Measurements from ENCODE around the gene POU6F2.

The POU6F2 gene

DNA sequence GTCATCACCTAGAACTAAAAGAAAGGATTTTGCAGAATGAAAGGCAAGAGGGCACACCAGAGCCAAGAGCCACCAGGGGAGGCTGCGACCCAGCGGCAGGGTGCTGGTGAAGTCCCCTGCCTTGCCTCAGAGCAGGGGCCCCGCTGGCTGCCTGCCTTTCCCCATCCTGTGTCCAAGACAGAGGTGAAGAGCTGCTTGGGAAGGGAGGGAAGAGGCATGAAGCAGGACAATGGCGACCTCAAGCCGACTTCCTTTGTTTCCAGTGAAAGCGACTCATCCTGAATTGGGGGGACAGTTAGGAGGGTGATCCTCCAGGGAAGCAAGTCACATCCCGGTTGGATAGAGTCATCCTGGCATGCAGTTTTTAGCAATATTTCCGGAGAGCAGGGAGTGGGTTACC is 333.0 kb downstream of the POU6F2 start:
- DNase-seq = peak; percentile 54

DNA sequence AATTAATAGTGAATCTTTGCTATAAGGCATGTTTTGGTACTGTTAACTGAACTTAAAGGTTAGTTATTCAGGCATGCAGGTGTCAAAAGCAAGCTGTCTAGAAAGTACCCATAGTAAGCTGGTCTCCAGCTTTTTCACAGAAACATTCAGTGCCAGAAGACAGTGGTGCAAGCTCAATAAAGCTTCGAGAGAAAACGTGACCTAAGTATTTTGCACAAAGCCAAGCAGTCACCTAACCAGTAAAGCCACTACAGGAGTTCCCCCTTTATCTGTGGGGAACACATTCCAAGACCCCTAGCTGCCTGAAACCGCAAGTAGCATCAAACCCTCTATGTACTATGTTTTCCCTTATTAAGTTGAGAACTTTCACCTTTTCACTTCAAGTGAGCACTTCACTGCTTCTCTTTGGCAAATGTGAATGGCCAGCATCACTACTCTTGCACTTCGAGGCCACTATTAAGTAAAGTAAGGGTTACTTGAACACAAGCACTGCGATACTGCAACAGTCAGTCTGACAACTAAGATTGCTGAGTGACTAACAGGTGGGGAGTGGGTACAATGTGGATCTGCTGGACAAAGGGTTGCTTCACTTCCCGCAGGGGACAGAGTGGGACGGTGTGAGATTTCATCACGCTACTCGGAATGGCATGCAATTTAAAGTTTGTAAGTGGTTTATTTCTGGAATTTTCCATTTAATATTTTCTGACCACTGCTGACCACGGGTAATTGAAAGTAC is 334.7 kb downstream of the POU6F2 start:
- no peak for DNase-seq

DNA sequence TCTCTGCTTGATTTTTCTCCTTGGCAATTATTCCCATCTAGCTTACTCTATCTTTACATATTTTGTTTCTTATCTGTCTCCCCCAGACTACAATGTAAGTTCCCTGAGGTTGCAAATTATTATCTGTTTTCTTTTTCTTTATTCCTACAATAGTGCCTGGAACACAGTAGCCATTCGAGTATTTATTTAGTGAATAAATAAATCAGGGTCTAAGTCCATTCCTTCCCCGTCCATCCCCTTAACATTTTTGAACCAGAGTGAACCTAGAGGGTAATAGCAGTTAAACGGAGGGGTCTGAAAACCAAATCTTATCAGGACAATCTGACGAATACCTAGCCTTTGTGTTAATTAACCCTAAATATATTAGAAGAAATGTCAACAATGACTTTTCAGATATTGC is 335.7 kb downstream of the POU6F2 start:
- DNase-seq = no peak

DNA sequence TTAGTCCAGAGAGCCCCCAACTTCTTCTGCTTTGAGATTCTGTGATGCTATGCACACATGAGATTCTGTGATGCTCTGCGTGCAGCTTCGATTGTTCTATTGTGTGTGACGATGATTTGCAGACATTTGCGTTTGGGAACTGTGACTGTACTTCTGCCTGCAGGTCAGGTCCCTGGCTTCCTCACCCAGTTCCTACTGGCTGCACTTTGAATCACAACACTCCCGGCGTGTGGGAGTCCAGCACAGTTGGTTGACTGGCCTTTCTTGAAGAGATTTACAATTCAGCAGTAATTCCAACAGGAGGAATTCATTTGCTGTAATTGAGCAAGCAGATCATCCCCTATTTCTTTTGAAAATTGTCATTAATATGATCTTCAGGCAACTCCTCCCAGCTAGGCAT is 336.3 kb downstream of the POU6F2 start:
- DNase-seq = no peak

DNA sequence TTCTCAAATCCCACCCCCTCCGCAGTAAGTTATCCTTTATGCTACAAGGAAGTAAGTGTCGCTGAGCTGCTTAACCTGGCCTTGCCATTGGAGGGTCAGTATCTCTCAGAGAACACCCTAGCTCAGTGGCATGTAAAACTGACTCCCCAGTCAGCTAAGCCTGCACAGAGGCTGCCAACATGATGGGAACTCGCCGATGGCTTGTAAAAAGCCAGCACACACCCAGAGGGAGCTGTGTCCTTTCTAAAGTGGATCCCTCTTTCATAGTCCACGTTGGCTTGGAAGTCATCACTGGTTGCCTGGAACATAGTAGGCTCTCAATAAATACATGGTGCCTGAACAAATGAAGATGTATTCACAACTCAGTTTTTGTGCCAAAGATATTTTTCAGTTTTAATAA is 339.4 kb downstream of the POU6F2 start:
- no peak for DNase-seq

DNA sequence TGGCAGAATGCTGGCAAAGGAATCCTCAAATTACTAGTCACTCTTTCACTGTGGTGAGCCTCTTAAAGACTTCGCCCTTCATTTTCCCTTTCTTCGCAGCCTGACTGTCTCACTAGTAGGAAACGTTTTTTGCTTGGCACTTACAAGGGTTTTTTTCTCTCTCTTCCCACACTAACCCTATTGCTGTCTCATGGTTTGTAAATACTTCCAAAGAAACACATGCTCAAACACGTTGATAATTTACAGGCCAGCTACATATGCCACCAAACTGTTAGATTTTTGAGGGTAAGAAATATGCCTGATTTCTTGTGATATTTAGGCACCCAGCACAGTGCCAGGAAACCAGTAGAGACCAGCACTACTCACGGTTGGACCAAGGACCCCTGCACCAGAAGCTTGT is 340.2 kb downstream of the POU6F2 start:
- no peak for DNase-seq

DNA sequence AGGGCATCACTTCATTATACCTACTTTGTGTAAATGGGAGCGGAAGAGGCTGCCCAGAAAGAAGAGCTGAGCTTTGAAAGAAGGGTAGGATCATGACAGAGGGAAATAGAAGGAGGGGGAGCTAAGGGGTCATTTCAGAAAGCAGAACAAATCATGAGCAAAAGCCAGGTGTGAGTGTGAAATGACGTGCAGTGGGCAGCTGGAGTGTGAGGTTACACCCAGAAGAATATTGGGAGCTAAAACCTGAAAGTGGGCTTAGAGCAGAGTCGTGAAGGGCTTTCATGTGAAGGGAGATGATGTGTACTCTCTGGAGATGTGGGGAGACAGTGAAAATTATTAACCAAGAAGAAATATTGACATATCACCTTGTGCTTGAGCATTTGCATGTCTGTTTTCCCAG is 343.5 kb downstream of the POU6F2 start:
- DNase-seq = no peak

DNA sequence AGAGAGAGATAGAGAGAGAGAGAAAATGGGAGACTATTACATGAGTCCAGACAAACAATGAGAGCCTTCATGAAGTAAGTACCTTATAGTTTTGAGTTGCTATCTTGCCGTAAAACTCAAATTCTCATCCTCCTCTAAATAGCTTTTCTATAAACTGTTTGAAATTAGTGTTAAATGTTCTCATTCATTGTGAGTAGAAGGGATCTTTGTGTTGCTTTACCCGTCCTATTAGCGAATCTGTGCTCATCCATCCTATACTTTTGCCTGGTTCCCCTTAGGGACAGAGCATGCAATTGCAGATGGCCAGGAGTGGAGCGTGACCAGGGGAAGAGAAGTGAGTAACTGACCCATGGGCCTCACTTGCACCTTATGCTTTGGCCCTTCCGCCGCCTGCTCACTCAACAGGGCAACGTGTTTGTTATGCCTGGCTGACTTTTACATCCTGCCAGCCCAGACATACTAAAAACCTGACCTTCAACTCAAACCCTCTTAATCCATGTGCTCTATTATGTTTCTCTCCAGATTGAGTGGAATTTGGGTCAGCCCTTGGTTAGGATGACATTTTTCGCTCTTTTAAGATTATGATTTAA is 344.3 kb downstream of the POU6F2 start:
- DNase-seq = no peak

DNA sequence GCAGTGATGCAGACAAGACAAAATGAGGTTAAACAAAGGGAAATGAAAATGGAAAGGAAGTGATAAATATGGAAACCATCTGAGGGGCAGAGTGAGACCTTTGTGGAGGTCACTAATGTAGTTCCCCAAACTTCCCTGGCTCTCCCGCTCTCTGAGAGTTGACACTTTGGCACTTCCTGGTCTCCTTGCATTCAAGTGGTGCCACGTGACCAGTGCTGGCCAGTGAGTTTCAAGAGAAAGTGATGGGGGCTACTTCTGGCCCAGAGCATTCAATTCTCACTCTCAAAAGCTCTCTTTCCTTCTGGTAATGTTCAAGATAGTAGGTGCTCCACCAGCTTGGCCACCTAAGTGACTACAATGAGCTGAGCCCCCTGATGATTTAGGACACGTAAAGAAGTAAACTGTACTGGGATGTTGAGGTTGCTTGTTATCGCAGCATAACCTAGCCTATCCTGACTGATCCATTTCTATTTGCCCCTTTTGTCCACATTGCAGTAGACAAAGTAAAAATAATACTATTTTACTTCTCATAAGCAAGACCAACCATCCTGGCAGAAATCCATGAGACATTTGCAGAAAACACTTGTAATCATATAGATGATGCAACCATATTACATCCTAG is 346.5 kb downstream of the POU6F2 start:
- no peak for DNase-seq

DNA sequence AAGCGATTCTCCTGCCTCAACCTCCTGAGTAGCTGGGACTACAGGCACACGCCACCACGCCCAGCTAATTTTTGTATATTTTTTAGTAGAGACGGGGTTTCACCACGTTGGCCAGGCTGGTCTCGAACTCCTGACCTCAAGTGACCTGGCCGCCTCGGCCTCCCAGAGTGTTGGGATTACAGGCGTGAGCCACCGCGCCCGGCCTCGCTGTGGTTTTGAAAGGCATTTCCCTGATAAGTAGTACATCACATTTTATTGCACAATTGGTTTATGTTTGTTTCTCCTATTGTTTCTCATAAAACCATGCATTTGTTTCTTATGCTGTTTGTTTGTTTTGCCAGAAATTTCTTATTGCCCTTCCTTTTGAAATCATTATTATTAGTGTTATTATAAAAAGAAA is 353.9 kb downstream of the POU6F2 start:
- DNase-seq = peak; percentile 59

DNA sequence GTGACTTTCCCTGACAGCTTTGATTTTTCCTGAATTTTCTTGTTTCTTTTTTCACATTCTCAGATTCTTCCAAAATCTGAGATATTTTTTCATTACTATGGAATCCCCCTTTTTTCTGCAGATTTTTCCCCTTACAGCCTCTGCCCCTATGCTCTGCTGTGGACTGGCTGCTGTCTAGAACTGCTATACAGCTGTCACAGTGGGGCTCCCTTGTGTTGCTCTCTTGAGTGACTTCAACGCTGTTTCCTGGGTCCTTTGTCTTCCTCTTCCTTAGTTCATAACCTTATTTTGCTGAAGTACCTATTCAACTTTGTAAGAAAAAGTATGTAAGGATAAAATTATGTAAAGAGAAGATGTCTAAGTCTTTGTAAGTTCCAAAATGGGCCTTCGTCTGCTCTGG is 354.4 kb downstream of the POU6F2 start:
- no peak for DNase-seq

DNA sequence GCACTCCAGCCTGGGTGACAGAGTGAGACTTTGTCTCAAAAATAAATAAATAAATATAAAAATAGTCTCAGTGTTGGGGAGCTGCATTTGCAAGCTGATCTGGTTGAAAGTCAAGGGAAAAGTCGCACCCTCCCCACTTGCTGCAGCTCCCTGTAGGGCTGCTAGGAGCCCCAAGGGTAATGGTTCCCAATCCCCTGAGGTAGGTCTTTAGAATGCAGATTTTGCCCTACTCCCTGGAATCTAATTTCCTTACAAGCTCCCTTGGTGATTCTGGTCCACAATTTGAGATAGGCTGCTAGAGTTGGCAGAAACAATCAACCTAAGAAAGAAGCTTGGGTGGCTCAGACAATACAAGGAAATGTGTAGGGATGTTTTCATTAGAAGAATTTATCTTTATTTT is 356.0 kb downstream of the POU6F2 start:
- no peak for DNase-seq

DNA sequence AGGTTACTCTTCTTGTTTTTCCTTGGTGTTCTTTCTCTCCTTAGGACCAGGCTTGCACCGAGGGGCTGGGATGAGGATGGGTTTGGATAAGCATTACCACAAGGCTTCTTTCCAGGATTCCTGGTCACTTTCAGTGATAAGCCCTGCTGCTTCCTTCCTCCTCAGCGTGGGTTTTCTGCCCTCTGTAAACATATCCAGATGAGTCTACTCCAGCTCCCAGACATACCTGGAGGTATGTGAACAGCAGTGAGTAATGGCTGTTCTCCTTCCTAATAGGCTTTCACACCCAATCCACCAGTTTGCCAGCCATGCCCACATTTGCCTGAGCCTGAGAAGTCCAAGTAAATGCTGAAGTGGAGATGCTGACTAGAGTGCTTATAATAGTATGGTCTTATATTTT is 358.7 kb downstream of the POU6F2 start:
- peak; percentile 96 for DNase-seq

DNA sequence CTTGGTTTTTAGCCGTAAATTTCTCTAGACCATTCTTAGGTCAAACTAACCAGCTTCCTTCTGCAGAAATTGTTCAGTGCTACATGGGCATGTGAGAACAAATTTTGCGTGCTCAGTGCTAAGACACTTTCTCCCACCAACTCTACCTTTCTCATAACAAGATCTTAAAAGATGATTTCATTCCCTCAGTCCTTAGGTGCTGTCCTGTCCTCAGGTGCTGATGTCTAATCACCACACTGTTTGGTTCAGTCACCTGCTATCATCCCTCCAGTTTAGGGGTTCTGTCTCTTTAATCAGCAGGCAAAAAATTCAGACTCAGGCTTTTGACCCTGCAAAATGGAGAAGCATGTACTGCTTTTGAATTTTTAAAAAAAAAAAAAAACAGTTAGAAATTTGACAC is 361.0 kb downstream of the POU6F2 start:
- no peak for DNase-seq

DNA sequence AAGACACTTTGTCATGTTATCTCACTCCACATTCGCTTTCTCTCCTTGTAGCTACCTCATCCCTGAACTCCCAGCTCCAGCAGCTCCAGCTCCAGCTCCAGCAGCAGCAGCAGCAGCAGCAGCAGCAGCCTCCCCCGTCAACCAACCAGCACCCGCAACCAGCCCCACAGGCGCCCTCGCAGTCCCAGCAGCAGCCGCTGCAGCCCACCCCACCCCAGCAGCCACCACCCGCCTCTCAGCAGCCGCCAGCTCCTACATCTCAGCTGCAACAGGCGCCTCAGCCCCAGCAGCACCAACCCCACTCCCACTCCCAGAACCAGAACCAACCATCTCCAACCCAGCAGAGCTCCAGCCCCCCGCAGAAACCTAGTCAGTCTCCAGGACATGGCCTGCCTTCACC is 361.9 kb downstream of the POU6F2 start:
- DNase-seq = no peak

DNA sequence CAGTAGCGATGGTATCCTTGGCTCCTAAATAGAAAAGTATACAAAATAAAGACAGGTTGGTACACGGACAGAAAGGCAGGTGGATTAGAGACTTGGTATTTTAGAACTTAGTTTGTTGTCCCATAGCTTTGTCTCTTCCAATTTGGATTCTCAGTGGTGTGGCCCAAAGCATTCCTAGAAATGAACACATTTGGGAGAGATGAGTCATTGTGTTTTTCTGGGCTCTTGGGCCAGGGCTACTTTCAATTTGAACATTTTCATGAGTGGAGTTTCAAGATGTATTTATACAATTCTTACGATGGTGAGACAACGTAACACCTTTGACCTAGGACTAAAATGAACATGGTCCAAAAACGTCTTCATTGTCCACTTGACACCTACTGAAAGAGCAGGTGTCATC is 363.4 kb downstream of the POU6F2 start:
- peak; percentile 68 for DNase-seq

DNA sequence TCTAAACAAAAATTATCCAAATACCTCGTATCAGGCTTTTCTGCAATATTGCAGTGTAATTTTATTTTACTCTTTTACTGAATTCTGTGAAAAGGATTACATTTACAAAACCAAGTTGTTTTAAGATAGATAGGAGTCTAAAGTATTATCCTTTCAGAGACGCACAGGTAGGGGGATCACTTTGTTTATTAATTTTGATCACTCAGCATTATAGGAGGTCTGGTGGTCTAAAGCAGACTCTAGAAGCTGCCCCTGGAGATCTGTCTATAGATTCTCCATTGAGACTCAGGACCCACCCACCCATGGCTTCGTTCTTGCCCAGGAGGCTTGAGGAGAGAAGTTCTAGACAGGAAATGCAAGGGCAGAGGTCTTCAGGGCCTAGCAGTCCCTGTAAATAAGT is 365.1 kb downstream of the POU6F2 start:
- no peak for DNase-seq

DNA sequence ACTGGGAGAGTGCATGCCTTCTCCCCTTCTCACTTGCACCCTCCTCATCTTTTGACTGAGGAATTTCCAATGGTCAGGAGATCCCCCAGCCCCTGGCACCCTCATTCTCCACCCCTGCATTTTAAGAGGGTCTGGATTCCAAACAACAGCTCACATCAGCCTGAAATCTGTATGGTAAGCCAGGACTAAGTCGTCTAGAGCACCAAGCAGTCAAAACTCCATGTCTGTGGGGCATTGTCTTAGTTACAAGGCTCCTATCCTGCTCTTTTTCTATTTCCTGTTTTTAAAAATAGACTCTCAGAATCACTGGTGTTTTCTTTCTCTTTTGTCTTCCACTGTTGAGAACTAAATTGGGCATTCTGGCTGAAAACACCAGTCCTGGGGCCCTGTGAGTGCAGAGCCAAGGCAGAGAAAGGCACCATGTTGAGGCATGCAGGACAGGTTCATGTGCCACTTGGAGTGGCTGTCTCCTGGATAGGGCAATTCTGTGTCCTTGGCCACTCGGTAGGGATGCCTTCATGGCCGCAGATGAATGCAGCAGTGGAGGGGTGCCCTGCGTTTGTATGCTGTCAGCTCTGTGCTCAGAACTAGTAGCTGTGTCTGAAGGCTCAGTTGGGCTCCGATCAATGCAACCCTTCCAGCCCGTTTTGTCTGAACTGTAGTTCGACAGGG is 371.9 kb downstream of the POU6F2 start:
- no peak for DNase-seq

DNA sequence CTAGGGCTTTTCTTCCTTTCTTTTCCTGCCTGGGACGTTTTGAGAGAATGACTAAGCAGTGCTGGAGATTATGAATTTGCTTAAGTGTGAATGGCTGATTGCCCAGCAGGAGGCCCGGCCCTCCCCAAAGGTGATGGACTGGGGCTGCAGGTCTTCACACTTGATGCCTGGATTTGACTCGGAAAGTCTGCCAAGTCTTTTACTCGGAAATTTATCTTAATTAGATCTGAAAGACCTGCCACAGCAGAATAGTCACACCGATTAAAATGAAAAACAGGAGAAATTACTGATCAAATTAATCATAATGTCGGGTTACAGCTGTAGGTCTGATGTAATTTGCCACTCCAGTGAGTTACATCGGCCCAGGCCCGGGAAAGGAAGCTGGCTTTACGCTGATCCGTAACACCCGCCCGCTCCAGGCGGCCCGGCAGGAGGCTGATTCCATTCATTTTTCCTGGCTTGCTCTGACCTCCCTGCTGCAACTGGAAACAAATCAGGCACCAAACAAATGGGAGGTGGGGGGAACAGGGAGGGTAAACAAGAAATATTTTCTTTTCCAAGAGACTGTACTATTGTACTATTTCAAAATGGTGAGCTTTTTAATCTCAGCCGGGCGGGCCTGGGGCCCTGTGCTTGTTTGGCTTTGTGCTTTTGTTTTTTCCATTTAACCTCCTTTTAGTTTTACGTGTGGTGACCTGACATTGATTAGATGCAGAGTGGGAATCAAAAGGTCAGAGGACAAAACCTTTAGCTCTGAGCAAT is 376.1 kb downstream of the POU6F2 start:
- peak; percentile 83 for DNase-seq

DNA sequence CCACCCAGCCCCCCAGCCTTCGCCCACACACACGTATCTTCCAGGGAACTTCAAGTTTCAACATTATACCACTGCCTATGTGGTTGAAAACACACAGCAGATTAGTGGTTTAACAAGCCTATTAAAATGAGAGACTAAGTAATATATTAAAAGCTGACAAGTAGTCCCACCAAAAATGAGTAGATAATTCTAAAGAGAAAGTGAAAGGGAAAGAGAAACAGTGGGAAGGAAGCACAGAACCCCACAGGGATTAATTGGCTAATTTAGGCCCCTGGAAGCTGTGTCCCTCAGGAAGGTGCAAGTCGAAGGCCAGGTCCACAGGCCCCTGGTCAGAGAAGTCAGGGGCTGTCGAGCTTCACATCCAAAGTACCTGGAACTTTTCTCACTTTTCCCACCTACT is 378.0 kb downstream of the POU6F2 start:
- no peak for DNase-seq

DNA sequence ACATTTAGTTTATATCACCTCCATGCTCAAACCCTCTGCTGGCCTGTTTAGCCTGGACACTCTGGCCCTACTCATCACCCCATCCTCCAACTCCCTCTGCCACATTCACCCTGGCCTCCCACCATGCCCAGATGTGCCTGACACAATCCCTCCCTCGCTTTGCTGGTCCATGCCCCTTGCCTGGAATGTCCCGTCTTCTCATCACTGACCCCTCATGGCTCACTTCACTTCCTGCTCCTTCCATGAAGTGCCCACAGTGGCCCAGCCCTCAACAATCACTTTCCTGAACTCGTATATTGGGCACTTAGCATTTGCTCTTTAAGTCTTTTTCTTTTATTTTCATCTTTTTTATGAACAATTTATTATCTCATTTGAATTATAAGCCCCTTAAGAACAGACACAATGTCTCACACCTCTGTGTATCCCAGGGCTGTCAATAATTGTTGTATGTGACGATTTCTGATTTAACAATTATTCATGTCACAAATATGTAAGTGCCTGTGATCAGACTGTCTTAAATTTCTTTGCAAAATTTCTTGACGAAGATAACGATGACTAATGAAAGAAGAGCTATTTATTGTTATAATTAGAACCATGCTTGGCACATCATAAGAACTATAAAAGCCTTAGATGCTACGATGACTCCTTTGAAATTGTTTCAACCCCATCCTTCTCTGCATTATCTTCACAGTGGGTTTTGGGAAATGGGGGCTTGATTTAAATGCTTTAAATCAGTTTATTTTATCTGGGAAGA is 378.6 kb downstream of the POU6F2 start:
- DNase-seq = peak; percentile 79

DNA sequence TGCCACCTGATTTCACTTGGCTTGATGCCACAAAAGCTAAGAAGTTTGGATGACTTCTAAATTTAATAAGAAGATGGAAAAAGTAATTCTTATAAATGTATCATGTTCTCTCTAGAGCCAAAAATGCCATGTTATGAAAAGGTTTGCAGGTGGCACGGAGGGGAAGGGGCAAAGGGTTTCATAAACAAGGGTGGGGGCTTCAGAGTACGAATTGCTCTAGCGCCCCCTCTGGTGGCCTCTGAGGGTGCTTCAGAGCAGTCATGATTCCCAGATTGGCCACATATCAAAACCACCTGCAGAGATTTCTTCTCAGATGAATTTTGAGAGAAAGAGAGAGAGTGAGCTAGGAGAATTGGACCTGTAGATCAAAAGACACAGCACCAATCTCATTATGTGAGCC is 379.9 kb downstream of the POU6F2 start:
- no peak for DNase-seq

All from fibroblast of skin of back (primary cell).